NCI-H510A treated with DMSO at 0.1 percent for 48 hours (cell line): ENCODE data around the gene MARK1.

ENCODE experiments used
- DNase-seq: peaks from one replicate; lab custom pipeline; 2025; lab: John Stamatoyannopoulos, UW

Gene MARK1

GRCh38 chr1:220711056-220711809 is 183.3 kb downstream of the MARK1 start:
- DNase-seq = no peak
